ENCODE measurements around the gene POLR2E. TPM values are rescaled to one million over a fixed set of nuclear protein-coding genes. Genes with fewer than 3 reads are reported as not detected.

The POLR2E gene
- total and polyA plus RNA-seq, 10 of the 15 experiments (the other 5 are each of a cell fraction or from before 2014, with no cell fraction given), result 4.0 to 487 (median 200) TPM

GRCh38 chr19:1089891-1090290 is 5.3 kb downstream of the POLR2E start:
- DNase-seq (ENCODE audit: low read depth, low spot score), result no peak
- POLR2A ChIA-PET, result interaction anchor here (0.5 to 4.9 kb wide), 4 partner anchors 14 to 72 kb away, joined by 3 to 23 read pairs (median 5); partner anchors contain the start of gene ARHGAP45
- H2AFZ ChIP-seq (ENCODE audit: control insufficient read depth, low read depth, low read length), result no peak overlapping the region
- no peak for FAIRE-seq
- H3K36me3 ChIP-seq (ENCODE audit: control insufficient read depth in 2 of 2, insufficient read depth in 2 of 2, low read length in 1 of 2), result peaks cover 6 to 44% of the 10 kb centered on the region in 2 experiments
- no peak for TF ChIP-seq SMC3 (IDR thresholded peaks at IDR 0.05; ENCODE audit: borderline replicate concordance, low read length)
- no peak for TF ChIP-seq SKIL (IDR thresholded peaks at IDR 0.05; ENCODE audit: low read depth, poor library complexity, severe bottlenecking)
- no peak for TF ChIP-seq SREBF1 (IDR thresholded peaks at IDR 0.05; ENCODE audit: low read length)
- TF ChIP-seq SUZ12 (IDR thresholded peaks at IDR 0.05; ENCODE audit: unreplicated experiment), result no peak
- 0 out of 2 replicates have a peak, but pooled peaks have one; percentile 5 for TF ChIP-seq POLR2A (IDR thresholded peaks at IDR 0.05; ENCODE audit: low read depth, low read length)
- TF ChIP-seq EED (IDR thresholded peaks at IDR 0.05; ENCODE audit: low read depth), result no peak
- TF ChIP-seq NR2C2 (IDR thresholded peaks at IDR 0.05; ENCODE audit: borderline replicate concordance, control insufficient read depth, insufficient read length, low read depth), result no peak
- no peak for TF ChIP-seq GABPA (IDR thresholded peaks at IDR 0.05; ENCODE audit: low read depth)
- TF ChIP-seq RAD21 (IDR thresholded peaks at IDR 0.05; ENCODE audit: insufficient read depth, low read depth, low read length), result no peak
- no peaks in the 10 kb centered on the region for H3K27me3 ChIP-seq (replicated peaks in 1 of 2; ENCODE audit: control insufficient read depth in 2 of 2, insufficient read depth in 2 of 2, low read length in 1 of 2)
- RAD21 ChIA-PET (ENCODE audit: unreplicated experiment), result interaction anchor here (0.6 to 0.8 kb wide), 2 partner anchors 12 to 15 kb away, joined by 4 to 5 read pairs; no protein-coding TSS in a partner anchor
- in situ Hi-C loops (cut with MboI), result no loop called here
- intact Hi-C loops (cut with micrococcal nuclease; ENCODE audit: unreplicated experiment), result no loop called here
- H3K4me1 ChIP-seq (ENCODE audit: control insufficient read depth, insufficient read depth, low read length), result peaks cover 32% of the 10 kb centered on the region
- ATAC-seq, result no peak
- no peak overlapping the region for H3K27ac ChIP-seq (ENCODE audit: control insufficient read depth, insufficient read depth)
- no peak overlapping the region for H3K4me3 ChIP-seq
- BruUV-seq (replicated peaks), result no TSS peak
- H3K4me2 ChIP-seq (ENCODE audit: control insufficient read depth, insufficient read depth), result no peak overlapping the region
- H3K9me3 ChIP-seq (replicated peaks; ENCODE audit: control insufficient read depth, insufficient read depth, low read length), result no peaks in the 10 kb centered on the region
- CTCF ChIA-PET, result interaction anchor here (1.2 kb wide), 1 partner anchor 155 kb away, joined by 3 read pairs; no protein-coding TSS in a partner anchor
- no peak overlapping the region for H3K9ac ChIP-seq (ENCODE audit: control insufficient read depth, insufficient read depth, low read length)
- WGBS (ENCODE audit: insufficient coverage, insufficient replicate concordance, low lambda C conversion rate, missing lambda C conversion rate), result 80% methylated on average over 10 of the region's 22 CpGs
- H4K20me1 ChIP-seq (ENCODE audit: control insufficient read depth, insufficient read depth), result no peaks in the 10 kb centered on the region
- SMC1A ChIA-PET (ENCODE audit: uncharacterized antibody, unreplicated experiment), result no interaction called here
- peaks cover 21% of the 10 kb centered on the region for H3K79me2 ChIP-seq (ENCODE audit: control insufficient read depth, insufficient read depth, low read length)

All from GM12878 (cell line).